GM06990 (cell line): Measurements from ENCODE around the gene DTHD1.

Experiments
- DNase-seq: peaks from one replicate; pipeline ENCODE4 v3.0.0-alpha.2; 2011; ENCODE audit not compliant: insufficient read length; ENCODE audit errors: extremely low read depth
- H3K27me3 ChIP-seq: replicated peaks from 2 replicates; pipeline ENCODE4 v1.6.0; 2011; ENCODE audit warnings: low read length; ENCODE audit not compliant: control insufficient read depth, insufficient read depth
- H3K36me3 ChIP-seq: 2 replicates; pipeline ENCODE4 v1.5.1; 2011; ENCODE audit warnings: low read length; ENCODE audit not compliant: control insufficient read depth, insufficient read depth
- H3K4me3 ChIP-seq: replicated peaks from 2 replicates; pipeline ENCODE4 v1.5.1; 2011; ENCODE audit warnings: low read depth, mild to moderate bottlenecking, control low read depth, low read length
- CTCF ChIP-seq: IDR thresholded peaks from 2 replicates; pipeline ENCODE4 v1.5.1; 2011; ENCODE audit warnings: low read length, control low read depth, mild to moderate bottlenecking, inconsistent platforms; ENCODE audit not compliant: insufficient read depth, poor library complexity, severe bottlenecking

Gene DTHD1

GRCh38 chr4:36301127-36301526 is 19.7 kb downstream of the DTHD1 start:
- TF ChIP-seq CTCF: no peak
- H3K27me3 ChIP-seq: no peaks in the 10 kb centered on the region
- H3K4me3 ChIP-seq: no peak overlapping the region
- DNase-seq: no peak
- H3K36me3 ChIP-seq: no peaks in the 10 kb centered on the region

GRCh38 chr4:36303426-36304137 is 22.2 kb downstream of the DTHD1 start:
- no peaks in the 10 kb centered on the region for H3K27me3 ChIP-seq
- no peak for TF ChIP-seq CTCF
- no peak for DNase-seq
- H3K36me3 ChIP-seq: no peaks in the 10 kb centered on the region
- no peak overlapping the region for H3K4me3 ChIP-seq

GRCh38 chr4:36304138-36304681 is 22.8 kb downstream of the DTHD1 start:
- H3K27me3 ChIP-seq: no peaks in the 10 kb centered on the region

DNA sequence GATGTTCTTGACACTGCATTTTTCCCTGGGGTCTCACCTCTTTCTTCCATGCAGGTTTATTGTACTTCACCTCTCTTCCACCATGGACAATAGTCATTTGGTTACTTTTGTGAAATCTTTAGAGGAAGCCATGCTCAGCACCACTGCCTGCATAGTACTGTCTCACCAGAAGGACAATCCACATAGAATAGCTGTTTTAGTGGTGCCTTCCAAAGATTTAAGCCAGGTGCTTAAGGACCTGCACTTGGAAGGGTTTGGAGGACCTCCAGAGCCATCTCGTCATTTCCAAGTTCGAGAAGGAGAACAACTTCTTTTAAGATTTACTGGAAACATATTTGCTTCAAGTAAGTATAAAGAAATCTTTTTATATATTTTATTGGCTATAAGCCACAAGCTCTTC is 26.7 kb downstream of the DTHD1 start:
- no peak for DNase-seq
- no peak for TF ChIP-seq CTCF
- Histone ChIP-seq H3K36me3 (no peaks in the 10 kb centered on the region), H3K4me3 (no peak overlapping the region), H3K27me3 (no peaks in the 10 kb centered on the region)

More at GRCh38 chr4:36304138-36304681, 22.8 kb downstream of the DTHD1 start:
- DNase-seq: no peak
- H3K36me3 ChIP-seq: no peaks in the 10 kb centered on the region
- no peak for TF ChIP-seq CTCF
- H3K4me3 ChIP-seq: no peak overlapping the region

- TF ChIP-seq CTCF: no peak
- DNase-seq: no peak
- Histone ChIP-seq H3K27me3 (no peaks in the 10 kb centered on the region), H3K36me3 (no peaks in the 10 kb centered on the region), H3K4me3 (no peak overlapping the region)
Measured at GRCh38 chr4:36310216-36310615, 28.8 kb downstream of the DTHD1 start.
